ENCODE data around the gene EBF3. TPM values are rescaled to one million over a fixed set of nuclear protein-coding genes. Genes with fewer than 3 reads are reported as not detected.

Gene EBF3
- total RNA-seq, 1 donor from 2014 or later, result not detected

DNA sequence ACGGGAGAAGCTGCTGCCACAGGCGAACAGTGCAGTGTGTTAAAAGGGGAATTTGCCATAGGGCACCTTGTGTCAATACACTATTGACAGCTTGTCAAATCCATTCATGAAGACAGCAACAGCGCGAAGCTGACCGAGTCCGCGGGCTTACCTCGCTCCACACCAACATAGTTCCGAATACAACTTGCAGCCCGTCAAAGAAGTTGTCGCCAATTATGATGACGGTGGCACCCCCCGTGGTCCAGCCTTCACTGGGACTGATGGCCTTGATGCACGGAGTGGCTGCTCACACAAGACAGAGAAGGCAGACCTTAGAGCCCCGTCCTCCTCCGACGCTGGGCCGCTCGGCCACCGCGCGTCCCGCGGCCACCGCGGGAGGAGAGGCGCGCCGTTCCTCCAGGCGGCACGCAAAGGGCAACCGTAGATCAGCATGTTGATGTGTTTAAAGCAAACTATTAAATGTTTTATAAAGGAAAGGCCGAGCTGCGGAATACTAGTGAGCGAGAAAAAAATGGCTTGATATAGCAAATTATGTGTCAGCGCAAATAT, 96.4 kb downstream of the EBF3 start:
- no peaks in the 10 kb centered on the region for H3K27me3 ChIP-seq (ENCODE audit: control insufficient read depth, insufficient read depth, low read length)
- no peaks in the 10 kb centered on the region for H3K36me3 ChIP-seq (ENCODE audit: control insufficient read depth, insufficient read depth, low read length)
- DNase-seq (ENCODE audit: low read depth), result no peak
- TF ChIP-seq, protein P1, sequence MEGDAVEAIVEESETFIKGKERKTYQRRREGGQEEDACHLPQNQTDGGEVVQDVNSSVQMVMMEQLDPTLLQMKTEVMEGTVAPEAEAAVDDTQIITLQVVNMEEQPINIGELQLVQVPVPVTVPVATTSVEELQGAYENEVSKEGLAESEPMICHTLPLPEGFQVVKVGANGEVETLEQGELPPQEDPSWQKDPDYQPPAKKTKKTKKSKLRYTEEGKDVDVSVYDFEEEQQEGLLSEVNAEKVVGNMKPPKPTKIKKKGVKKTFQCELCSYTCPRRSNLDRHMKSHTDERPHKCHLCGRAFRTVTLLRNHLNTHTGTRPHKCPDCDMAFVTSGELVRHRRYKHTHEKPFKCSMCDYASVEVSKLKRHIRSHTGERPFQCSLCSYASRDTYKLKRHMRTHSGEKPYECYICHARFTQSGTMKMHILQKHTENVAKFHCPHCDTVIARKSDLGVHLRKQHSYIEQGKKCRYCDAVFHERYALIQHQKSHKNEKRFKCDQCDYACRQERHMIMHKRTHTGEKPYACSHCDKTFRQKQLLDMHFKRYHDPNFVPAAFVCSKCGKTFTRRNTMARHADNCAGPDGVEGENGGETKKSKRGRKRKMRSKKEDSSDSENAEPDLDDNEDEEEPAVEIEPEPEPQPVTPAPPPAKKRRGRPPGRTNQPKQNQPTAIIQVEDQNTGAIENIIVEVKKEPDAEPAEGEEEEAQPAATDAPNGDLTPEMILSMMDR (IDR thresholded peaks at IDR 0.05; ENCODE audit: insufficient read depth, low read length, poor library complexity, severe bottlenecking), result no peak
- H3K4me3 ChIP-seq (ENCODE audit: low read depth, low read length), result no peak overlapping the region

DNA sequence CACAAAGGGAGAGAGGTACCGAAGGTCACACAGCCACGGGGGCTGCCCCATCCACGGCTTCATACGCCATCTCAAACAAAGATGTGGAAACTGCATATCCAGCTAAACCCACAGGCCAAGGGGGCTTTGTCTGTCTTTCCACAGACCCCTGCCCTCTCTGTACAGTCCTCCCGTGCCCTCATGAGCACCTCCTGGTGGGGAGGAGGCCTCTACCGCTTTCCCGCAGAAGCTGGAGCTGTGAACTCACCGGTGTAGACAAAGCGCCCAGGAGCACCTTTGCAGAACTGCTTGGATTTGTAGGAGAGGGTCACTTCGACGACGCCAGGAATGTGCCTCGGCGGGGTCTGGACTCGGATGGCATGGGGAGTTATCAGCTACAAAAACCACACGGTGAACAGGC, 97.2 kb downstream of the EBF3 start:
- no peak for DNase-seq (ENCODE audit: low read depth)
- Histone ChIP-seq H3K36me3 (ENCODE audit: control insufficient read depth, insufficient read depth, low read length) (no peaks in the 10 kb centered on the region), H3K4me3 (ENCODE audit: low read depth, low read length) (no peak overlapping the region), H3K27me3 (ENCODE audit: control insufficient read depth, insufficient read depth, low read length) (no peaks in the 10 kb centered on the region)
- TF ChIP-seq, protein P1 (IDR thresholded peaks at IDR 0.05; ENCODE audit: insufficient read depth, low read length, poor library complexity, severe bottlenecking), result no peak

DNA sequence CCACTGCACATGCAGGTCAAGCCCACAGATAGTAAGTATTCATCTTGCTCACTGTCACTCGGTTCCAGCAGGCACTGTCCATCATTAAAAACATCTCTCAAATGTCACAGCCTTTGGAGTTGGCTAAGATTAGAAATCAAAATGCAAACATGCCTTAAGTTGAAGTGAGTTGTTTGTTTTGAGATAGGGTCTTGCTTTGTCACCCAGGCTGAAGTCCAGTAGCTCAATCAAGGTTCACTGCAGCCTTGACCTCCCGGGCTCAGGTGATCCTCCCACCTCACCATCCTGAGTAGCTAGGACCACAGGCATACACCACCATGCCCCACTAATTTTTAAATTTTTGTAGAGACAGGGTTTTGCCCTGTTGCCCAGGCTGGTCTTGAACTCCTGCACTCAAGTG, 98.1 kb downstream of the EBF3 start:
- Histone ChIP-seq H3K4me3 (ENCODE audit: low read depth, low read length) (no peak overlapping the region), H3K36me3 (ENCODE audit: control insufficient read depth, insufficient read depth, low read length) (no peaks in the 10 kb centered on the region), H3K27me3 (ENCODE audit: control insufficient read depth, insufficient read depth, low read length) (no peaks in the 10 kb centered on the region)
- TF ChIP-seq, protein P1 (IDR thresholded peaks at IDR 0.05; ENCODE audit: insufficient read depth, low read length, poor library complexity, severe bottlenecking), result no peak
- DNase-seq (ENCODE audit: low read depth), result no peak

DNA sequence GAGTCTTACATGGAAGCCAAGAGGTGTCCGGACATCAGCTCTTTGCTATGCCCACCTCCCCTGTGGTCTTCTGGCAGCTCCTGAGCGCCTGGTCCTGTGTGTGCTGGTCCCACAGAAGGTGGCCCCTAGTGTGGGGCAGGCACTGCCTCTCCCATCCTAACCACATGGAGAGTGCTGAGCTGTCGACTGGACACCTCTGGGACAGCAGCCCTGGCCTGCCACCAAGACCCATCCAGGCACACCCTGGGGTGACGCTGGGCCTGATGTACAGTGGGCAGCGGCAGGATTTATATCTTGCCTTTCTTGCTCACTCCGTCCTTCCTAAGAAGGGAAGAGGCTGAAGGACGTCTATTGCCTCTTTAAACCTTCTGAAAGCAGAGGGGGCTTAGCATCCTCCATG, 98.7 kb downstream of the EBF3 start:
- no peak for DNase-seq (ENCODE audit: low read depth)
- Histone ChIP-seq H3K4me3 (ENCODE audit: low read depth, low read length) (no peak overlapping the region), H3K27me3 (ENCODE audit: control insufficient read depth, insufficient read depth, low read length) (no peaks in the 10 kb centered on the region), H3K36me3 (ENCODE audit: control insufficient read depth, insufficient read depth, low read length) (no peaks in the 10 kb centered on the region)
- TF ChIP-seq, protein P1 (IDR thresholded peaks at IDR 0.05; ENCODE audit: insufficient read depth, low read length, poor library complexity, severe bottlenecking), result no peak

DNA sequence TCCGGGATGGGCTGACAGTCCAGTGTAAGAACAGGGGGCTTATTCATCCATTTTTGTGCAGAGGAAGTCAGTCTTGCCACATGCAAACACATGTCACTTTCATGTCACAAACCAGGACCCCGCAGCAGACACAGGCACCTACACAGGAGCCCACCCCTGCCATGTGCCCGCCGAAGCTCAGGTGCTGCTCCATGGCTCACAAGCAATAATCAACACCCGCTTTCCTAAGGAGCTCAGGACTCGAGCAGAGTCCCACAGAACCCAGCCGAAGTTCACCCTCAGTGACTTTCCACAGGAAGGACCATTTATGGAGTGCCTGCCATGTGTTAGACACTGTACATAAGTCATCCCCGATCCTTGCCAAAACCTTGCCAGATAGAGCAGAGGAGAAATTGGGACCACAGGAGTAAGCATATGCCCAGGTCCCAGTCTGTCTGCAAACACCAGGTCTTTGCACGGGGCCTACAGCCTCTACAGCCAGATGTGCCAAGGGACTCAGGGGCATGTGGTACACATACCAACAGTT, 99.4 kb downstream of the EBF3 start:
- Histone ChIP-seq H3K27me3 (ENCODE audit: control insufficient read depth, insufficient read depth, low read length) (no peaks in the 10 kb centered on the region), H3K4me3 (ENCODE audit: low read depth, low read length) (no peak overlapping the region), H3K36me3 (ENCODE audit: control insufficient read depth, insufficient read depth, low read length) (no peaks in the 10 kb centered on the region)
- TF ChIP-seq, protein P1 (IDR thresholded peaks at IDR 0.05; ENCODE audit: insufficient read depth, low read length, poor library complexity, severe bottlenecking), result no peak
- no peak for DNase-seq (ENCODE audit: low read depth)

DNA sequence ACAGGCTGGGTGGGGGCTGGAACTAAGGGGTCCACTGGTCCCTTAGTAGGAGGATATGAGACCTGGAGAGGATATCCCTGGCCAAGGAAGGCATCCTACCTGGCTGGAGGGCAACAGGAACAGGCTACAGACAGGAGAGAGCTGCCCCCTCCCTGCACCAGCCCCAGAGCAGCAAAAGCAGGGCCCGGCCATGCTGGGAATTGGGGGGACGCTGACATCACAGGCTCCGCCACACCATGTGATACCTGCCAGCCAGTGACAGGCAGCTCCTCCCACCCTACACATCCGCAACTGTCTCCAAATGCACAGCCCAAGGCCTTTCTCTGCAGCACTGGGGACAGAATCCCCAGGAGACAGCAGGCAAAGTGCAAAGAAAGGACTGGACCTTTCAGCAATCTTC, 100.0 kb downstream of the EBF3 start:
- no peak for DNase-seq (ENCODE audit: low read depth)
- no peak overlapping the region for H3K4me3 ChIP-seq (ENCODE audit: low read depth, low read length)
- TF ChIP-seq, protein P1 (IDR thresholded peaks at IDR 0.05; ENCODE audit: insufficient read depth, low read length, poor library complexity, severe bottlenecking), result no peak
- no peaks in the 10 kb centered on the region for H3K27me3 ChIP-seq (ENCODE audit: control insufficient read depth, insufficient read depth, low read length)
- no peaks in the 10 kb centered on the region for H3K36me3 ChIP-seq (ENCODE audit: control insufficient read depth, insufficient read depth, low read length)

Measured in kidney epithelial cell (primary cell).